DND-41 (cell line): Measurements from ENCODE around the gene ANKRD31.

Experiments used
- ATAC-seq: fragments of 200-7000 bp; cut with Tn5 transposase; 3 replicates; pipeline ENCODE4 v1.9.1; 2021; ENCODE audit warnings: low read depth; ENCODE audit not compliant: insufficient read depth
- DNase-seq: peaks from one replicate; pipeline ENCODE4 v3.0.0-alpha.2; 2020
- H2AFZ ChIP-seq: 2 replicates; pipeline ENCODE4 v1.6.0; 2012; ENCODE audit warnings: low read depth, low read length
- H3K27ac ChIP-seq: 2 replicates; pipeline ENCODE4 v1.5.1; 2012; ENCODE audit warnings: low read length, inconsistent platforms
- H3K27me3 ChIP-seq: fragments of 200-600 bp; sonication (generic); 2 replicates; pipeline ENCODE4 v1.6.0; 2012; ENCODE audit warnings: low read length, mild to moderate bottlenecking, inconsistent platforms; ENCODE audit not compliant: insufficient read depth, poor library complexity
- H3K36me3 ChIP-seq: 2 replicates; pipeline ENCODE4 v1.5.1; 2012; ENCODE audit warnings: low read length, inconsistent platforms; ENCODE audit not compliant: insufficient read depth
- H3K4me1 ChIP-seq: 2 replicates; pipeline ENCODE4 v1.5.1; 2012; ENCODE audit warnings: mild to moderate bottlenecking, low read length; ENCODE audit not compliant: insufficient read depth
- H3K4me2 ChIP-seq: 2 replicates; pipeline ENCODE4 v1.6.0; 2012; ENCODE audit warnings: mild to moderate bottlenecking, moderate library complexity, low read length, inconsistent platforms; ENCODE audit not compliant: insufficient read depth
- H3K4me3 ChIP-seq, 2 experiments: fragments of 200-600 bp in 1 of 2; shearing (Covaris generic) in 1 of 2; 2 replicates each; pipeline ENCODE4 v1.5.1; 2012 to 2016; ENCODE audit warnings: inconsistent platforms in 2 of 2, low read length in 2 of 2, mild to moderate bottlenecking in 2 of 2, low read depth in 1 of 2, moderate library complexity in 1 of 2
- H3K79me2 ChIP-seq: 2 replicates; pipeline ENCODE4 v1.6.0; 2012; ENCODE audit warnings: low read length, inconsistent platforms; ENCODE audit not compliant: insufficient read depth
- H3K9ac ChIP-seq: 2 replicates; pipeline ENCODE4 v1.6.0; 2012; ENCODE audit warnings: low read depth, mild to moderate bottlenecking, inconsistent platforms, low read length, moderate library complexity
- H3K9me3 ChIP-seq: 2 replicates; pipeline ENCODE4 v1.5.1; 2012; ENCODE audit warnings: low read length, moderate library complexity, mild to moderate bottlenecking, inconsistent platforms; ENCODE audit not compliant: insufficient read depth, severe bottlenecking
- H4K20me1 ChIP-seq: 2 replicates; pipeline ENCODE4 v1.6.0; 2012; ENCODE audit warnings: low read length; ENCODE audit not compliant: insufficient read depth
- EZH2 ChIP-seq: IDR thresholded peaks from 3 replicates; pipeline ENCODE4 v1.6.1; 2012; ENCODE audit warnings: borderline replicate concordance, low read depth, mild to moderate bottlenecking, moderate library complexity, low read length, inconsistent platforms; ENCODE audit not compliant: severe bottlenecking
- TF ChIP-seq, protein P1 (sequence below): IDR thresholded peaks from 2 replicates; pipeline ENCODE4 v1.5.1; 2012; ENCODE audit warnings: borderline replicate concordance, low read length, moderate library complexity, mild to moderate bottlenecking; ENCODE audit not compliant: poor library complexity, severe bottlenecking; ENCODE audit errors: extremely low read depth

The ANKRD31 gene

DNA sequence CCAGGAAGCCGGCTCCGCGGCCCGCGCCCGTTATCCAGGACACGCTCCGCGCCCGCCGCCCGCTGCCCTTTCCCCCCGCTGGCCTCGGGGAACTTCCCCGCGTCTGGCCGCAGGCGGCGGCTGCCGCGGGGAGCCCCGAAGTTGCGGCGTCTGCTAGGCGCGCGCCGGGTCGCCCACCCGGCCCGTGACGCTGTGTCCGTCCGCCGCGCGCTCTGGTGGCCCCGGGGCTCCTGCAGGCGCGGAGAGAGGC is 183.7 kb downstream of the ANKRD31 start:
- ATAC-seq (no peak), DNase-seq (no peak)
- peak overlapping the region; percentile 72 for H3K4me2 ChIP-seq
- H3K27me3 ChIP-seq = peaks cover 59% of the 10 kb centered on the region
- H3K4me1 ChIP-seq = peaks cover 33% of the 10 kb centered on the region
- peaks cover 4% of the 10 kb centered on the region; the same call in 1 of the 2 replicates for H4K20me1 ChIP-seq
- H3K36me3 ChIP-seq = no peaks in the 10 kb centered on the region
- H3K27ac ChIP-seq = no peak overlapping the region; the same call in 1 of the 2 replicates
- TF ChIP-seq, protein P1, sequence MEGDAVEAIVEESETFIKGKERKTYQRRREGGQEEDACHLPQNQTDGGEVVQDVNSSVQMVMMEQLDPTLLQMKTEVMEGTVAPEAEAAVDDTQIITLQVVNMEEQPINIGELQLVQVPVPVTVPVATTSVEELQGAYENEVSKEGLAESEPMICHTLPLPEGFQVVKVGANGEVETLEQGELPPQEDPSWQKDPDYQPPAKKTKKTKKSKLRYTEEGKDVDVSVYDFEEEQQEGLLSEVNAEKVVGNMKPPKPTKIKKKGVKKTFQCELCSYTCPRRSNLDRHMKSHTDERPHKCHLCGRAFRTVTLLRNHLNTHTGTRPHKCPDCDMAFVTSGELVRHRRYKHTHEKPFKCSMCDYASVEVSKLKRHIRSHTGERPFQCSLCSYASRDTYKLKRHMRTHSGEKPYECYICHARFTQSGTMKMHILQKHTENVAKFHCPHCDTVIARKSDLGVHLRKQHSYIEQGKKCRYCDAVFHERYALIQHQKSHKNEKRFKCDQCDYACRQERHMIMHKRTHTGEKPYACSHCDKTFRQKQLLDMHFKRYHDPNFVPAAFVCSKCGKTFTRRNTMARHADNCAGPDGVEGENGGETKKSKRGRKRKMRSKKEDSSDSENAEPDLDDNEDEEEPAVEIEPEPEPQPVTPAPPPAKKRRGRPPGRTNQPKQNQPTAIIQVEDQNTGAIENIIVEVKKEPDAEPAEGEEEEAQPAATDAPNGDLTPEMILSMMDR = no peak
- TF ChIP-seq EZH2 = no peak
- H2AFZ ChIP-seq = peak overlapping the region; percentile 73
- H3K9ac ChIP-seq = peak overlapping the region; percentile 59
- H3K79me2 ChIP-seq = no peaks in the 10 kb centered on the region
- peak overlapping the region; percentile 37 to 67; a peak in 3 of 4 replicates for H3K4me3 ChIP-seq
- H3K9me3 ChIP-seq = no peaks in the 10 kb centered on the region

DNA sequence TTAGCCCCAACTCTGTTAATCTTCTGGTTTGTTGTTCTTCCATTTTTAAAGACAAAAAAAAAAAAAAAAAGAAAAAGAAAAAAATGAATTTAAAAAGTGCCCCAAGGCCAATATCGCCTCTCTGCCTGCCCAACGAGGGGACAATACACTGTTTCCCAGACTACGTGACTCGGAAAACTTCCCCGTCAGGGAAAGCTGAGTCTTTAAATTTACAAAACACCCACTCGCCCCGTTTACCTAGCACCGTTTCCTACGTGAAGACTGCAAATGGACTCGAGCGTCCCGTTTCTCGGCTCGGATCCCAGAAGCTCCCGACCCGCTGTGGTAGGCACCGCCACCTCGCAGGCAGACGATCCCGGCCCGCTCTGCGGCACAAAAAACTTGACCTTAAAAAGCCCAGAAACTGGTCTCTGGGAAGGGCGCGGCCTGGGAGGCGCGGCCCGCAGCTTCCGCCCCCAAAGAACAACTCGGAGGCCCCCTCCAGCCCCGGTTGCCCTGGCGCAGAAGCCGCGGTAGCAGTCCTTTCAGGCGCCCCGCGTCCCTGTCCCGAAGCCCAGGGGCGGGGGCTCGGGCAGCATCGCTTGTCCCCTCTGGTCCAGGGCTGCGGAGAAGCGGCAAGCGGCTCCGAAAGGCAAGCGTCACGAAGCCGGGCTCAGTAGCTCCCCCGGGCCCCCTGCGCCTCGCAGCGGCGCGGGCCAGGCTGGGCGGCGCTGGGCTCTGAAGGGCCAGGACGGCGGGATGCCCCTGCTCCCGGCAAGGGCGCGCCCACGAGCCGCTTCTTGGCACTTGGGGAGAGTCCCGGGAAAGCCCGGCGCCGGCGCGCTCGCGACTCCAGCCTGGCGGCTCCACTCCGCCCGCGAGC is 184.3 kb downstream of the ANKRD31 start, which contains the start of gene GCNT4:
GCNT4 (minus strand) TSS at position 367 of the 862 bp plus-strand sequence. CDS start 22,521 bp downstream, outside the sequence.
- Histone ChIP-seq H3K27me3 (peaks cover 59% of the 10 kb centered on the region), H2AFZ (peak within 1 kb of the TSS; percentile 73), H3K79me2 (no peaks in the 10 kb centered on the region), H3K36me3 (no peaks in the 10 kb centered on the region), H3K9me3 (no peaks in the 10 kb centered on the region), H3K27ac (peak within 1 kb of the TSS; percentile 30; the same call in 1 of the 2 replicates), H3K4me1 (peaks cover 27% of the 10 kb centered on the region), H3K4me2 (peak within 1 kb of the TSS; percentile 72), H3K4me3 (peak within 1 kb of the TSS; percentile 37 to 67; a peak in 3 of 4 replicates), H4K20me1 (peaks cover 4% of the 10 kb centered on the region; the same call in 1 of the 2 replicates), H3K9ac (peak within 1 kb of the TSS; percentile 59)
- peak; percentile 41 for ATAC-seq
- peak; percentile 37 for DNase-seq
- TF ChIP-seq, protein P1 = no peak
- peak; percentile 99 for TF ChIP-seq EZH2

DNA sequence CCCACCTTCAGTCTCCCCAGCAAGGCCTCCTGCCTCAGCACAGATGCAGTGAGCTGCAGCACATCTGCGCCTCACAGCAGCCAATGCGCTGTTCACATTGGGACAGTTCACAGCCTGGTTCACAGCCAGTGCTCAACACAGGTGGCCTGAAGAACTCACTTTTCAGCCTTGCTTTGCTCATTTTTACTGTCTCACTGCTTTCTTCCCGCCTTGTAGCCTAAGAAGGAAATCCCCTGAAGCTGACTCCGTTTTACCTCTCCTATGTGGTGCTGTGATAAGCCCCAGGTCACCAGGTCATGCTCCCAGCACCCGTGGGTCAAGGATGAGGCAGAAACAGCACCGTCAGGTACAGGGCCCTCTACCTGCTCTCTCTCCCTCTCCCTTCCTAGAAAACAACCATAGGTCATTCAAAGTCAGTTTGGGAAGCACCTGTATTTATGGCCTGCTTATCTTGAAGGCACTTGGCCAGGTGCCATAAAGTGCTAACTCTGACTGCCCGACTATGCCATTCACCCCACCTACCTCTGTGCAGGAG is 185.4 kb downstream of the ANKRD31 start:
- Histone ChIP-seq H3K36me3 (no peaks in the 10 kb centered on the region), H3K9ac (no peak overlapping the region), H3K27ac (no peak overlapping the region), H3K4me2 (no peak overlapping the region), H4K20me1 (peaks cover 4% of the 10 kb centered on the region; the same call in 1 of the 2 replicates), H3K4me3 (no peak overlapping the region), H3K9me3 (no peaks in the 10 kb centered on the region), H3K27me3 (peaks cover 59% of the 10 kb centered on the region), H3K79me2 (no peaks in the 10 kb centered on the region), H2AFZ (no peak overlapping the region), H3K4me1 (peaks cover 23% of the 10 kb centered on the region)
- DNase-seq (peak; percentile 21), ATAC-seq (no peak)
- TF ChIP-seq, protein P1 = no peak
- TF ChIP-seq EZH2 = no peak
